Sigmoid colon (tissue), 7 donors: ENCODE results near the gene SYT5. TPM values are rescaled to one million over a fixed set of nuclear protein-coding genes. Genes with fewer than 3 reads are reported as not detected.

Experiments used
- DNase-seq: peaks from one replicate; pipeline ENCODE4 v3.0.0-alpha.2; 2019
- H3K27ac ChIP-seq, 4 donors: fragments of 200-600 bp; sonication (generic); one replicate each; pipeline ENCODE4 v1.5.1; 2016 to 2019; ENCODE audit warnings: mild to moderate bottlenecking in 1 of 4
- H3K27me3 ChIP-seq, 3 donors: fragments of 200-600 bp; sonication (generic); one replicate each; pipeline ENCODE4 v1.5.1; 2019; ENCODE audit warnings: mild to moderate bottlenecking in 1 of 3
- H3K36me3 ChIP-seq, 4 donors: fragments of 200-600 bp; sonication (generic); one replicate each; pipeline ENCODE4 v1.5.1; 2016 to 2019
- H3K4me1 ChIP-seq, 4 donors: fragments of 200-600 bp; sonication (generic); one replicate each; pipeline ENCODE4 v1.5.1; 2017 to 2019
- H3K4me3 ChIP-seq, 4 donors: fragments of 200-600 bp; sonication (generic); one replicate each; pipeline ENCODE4 v1.5.1; 2017 to 2019; ENCODE audit warnings: mild to moderate bottlenecking in 2 of 4, moderate library complexity in 1 of 4
- H3K9me3 ChIP-seq, 4 donors: fragments of 200-600 bp in 3 of 4; sonication (generic) in 3 of 4; one replicate each; pipeline versions ENCODE4 v1.5.1 to v1.6.1; 2013 to 2019
- EP300 ChIP-seq, 4 donors: sonication (generic); formaldehyde crosslinking; IDR thresholded peaks; one replicate each; pipeline ENCODE4 v1.6.1; 2017; ENCODE audit warnings: antibody characterized with exemption in 4 of 4
- POLR2A ChIP-seq, 2 donors: fragments of 450-650 bp; IDR thresholded peaks; one replicate each; pipeline ENCODE4 v1.6.1; 2016; ENCODE audit warnings: antibody characterized with exemption in 2 of 2, mild to moderate bottlenecking in 2 of 2, moderate library complexity in 2 of 2
- POLR2AphosphoS5 ChIP-seq, 4 donors: sonication (generic); formaldehyde crosslinking; IDR thresholded peaks; one replicate each; pipeline ENCODE4 v1.6.1; 2017; ENCODE audit warnings: antibody characterized with exemption in 4 of 4
- WGBS, 2 donors: extraction: QIAGEN DNeasy Blood & Tissue Kit; methylation state at CpG; one replicate each; pipeline ENCODE4 v1.1.7; 2013; 5-methylcytosine and 5-hydroxymethylcytosine counted together
- intact Hi-C: fragments of 100-400 bp; cut with DNase I; formaldehyde crosslinking; loops from one replicate; pipeline ENCODE4 v1.15.1; 2023
- polyA plus RNA-seq, 3 donors: library from polyadenylated mRNA; stranded (reverse); fragments of 200-250 nt; gene quantifications; one replicate each; pipeline ENCODE4 v1.2.3, GENCODE V29; 2013
- total RNA-seq, 4 donors: library from RNA; depleted of rRNA; stranded (reverse); fragments of >200 nt; gene quantifications; one replicate each; pipeline ENCODE4 v1.1.0, GENCODE V29; 2016
- TF ChIP-seq, protein P1 (sequence below), 4 experiments: fragments of 450-650 bp in 3 of 4; fragments of 200-600 bp in 1 of 4; IDR thresholded peaks; one replicate each; pipeline ENCODE4 v1.5.1; 2016 to 2019; ENCODE audit warnings: antibody characterized with exemption in 4 of 4, mild to moderate bottlenecking in 3 of 4, moderate library complexity in 2 of 4
- donor health status: healthy with polysubstance abuse.
- donor health status: Bipolar disorder and iron deficiency.
- donor health status: healthy.

SYT5 gene
- total and polyA plus RNA-seq, 7 donors = 0.69 to 9.6 (median 1.9) TPM

DNA sequence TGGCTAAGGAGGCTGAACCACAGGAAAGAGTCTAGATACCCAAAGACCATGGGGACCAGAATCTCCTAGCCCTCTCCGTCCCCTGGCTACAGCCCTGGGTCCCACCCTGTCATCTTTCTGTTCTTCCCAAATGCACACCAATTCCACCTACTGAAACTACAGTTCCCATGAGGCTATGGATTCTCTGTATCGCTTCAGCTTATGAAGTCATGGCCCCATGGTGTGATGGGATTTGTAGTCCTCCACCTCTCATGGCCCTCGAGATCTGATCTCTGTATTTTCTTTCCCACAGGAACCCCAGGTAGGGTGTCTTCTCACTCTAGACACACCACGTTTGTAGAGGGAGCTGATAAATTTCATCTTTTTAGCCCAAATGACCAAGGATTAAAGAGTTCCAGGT, 17.4 kb upstream of the SYT5 start:
- peaks cover 0 to 6% (median 0%) of the 10 kb centered on the region in 3 donors for H3K27me3 ChIP-seq
- no peaks in the 10 kb centered on the region for H3K9me3 ChIP-seq
- 73 to 84% methylated on average over 4 of the region's 4 CpGs for WGBS, 2 donors
- H3K4me1 ChIP-seq = no peaks in the 10 kb centered on the region
- H3K27ac ChIP-seq = no peak overlapping the region
- H3K4me3 ChIP-seq = no peak overlapping the region
- TF ChIP-seq POLR2AphosphoS5 (IDR thresholded peaks at IDR 0.05) (no peak), EP300 (IDR thresholded peaks at IDR 0.05) (no peak), POLR2A (IDR thresholded peaks at IDR 0.05) (no peak)
- TF ChIP-seq, protein P1, sequence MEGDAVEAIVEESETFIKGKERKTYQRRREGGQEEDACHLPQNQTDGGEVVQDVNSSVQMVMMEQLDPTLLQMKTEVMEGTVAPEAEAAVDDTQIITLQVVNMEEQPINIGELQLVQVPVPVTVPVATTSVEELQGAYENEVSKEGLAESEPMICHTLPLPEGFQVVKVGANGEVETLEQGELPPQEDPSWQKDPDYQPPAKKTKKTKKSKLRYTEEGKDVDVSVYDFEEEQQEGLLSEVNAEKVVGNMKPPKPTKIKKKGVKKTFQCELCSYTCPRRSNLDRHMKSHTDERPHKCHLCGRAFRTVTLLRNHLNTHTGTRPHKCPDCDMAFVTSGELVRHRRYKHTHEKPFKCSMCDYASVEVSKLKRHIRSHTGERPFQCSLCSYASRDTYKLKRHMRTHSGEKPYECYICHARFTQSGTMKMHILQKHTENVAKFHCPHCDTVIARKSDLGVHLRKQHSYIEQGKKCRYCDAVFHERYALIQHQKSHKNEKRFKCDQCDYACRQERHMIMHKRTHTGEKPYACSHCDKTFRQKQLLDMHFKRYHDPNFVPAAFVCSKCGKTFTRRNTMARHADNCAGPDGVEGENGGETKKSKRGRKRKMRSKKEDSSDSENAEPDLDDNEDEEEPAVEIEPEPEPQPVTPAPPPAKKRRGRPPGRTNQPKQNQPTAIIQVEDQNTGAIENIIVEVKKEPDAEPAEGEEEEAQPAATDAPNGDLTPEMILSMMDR (IDR thresholded peaks at IDR 0.05) = no peak
- DNase-seq = no peak
- H3K36me3 ChIP-seq = no peaks in the 10 kb centered on the region
- intact Hi-C loops = no loop called here

DNA sequence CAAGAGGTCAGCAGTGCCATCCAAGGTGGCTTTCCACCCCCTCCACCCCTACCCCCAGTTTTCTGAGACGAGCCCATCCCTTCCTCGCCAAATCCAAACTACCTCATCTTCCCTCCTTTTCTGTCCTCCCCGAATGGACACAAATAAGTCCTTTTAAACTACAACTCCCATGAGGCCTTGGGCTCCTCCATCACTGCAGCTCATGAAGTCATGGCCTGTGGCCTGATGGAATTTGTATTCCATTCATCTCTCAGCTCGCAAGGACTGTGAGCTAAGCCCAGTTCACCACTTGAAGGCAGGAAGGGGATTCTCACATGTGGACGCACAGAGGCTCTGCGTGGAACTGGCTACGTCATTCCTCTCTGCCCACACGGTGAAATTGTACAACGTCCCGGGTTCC, 16.7 kb upstream of the SYT5 start:
- intact Hi-C loops = no loop called here
- no peaks in the 10 kb centered on the region for H3K4me1 ChIP-seq
- TF ChIP-seq EP300 (IDR thresholded peaks at IDR 0.05) (no peak), POLR2A (IDR thresholded peaks at IDR 0.05) (no peak), POLR2AphosphoS5 (IDR thresholded peaks at IDR 0.05) (no peak)
- TF ChIP-seq, protein P1 (IDR thresholded peaks at IDR 0.05) = no peak

DNA sequence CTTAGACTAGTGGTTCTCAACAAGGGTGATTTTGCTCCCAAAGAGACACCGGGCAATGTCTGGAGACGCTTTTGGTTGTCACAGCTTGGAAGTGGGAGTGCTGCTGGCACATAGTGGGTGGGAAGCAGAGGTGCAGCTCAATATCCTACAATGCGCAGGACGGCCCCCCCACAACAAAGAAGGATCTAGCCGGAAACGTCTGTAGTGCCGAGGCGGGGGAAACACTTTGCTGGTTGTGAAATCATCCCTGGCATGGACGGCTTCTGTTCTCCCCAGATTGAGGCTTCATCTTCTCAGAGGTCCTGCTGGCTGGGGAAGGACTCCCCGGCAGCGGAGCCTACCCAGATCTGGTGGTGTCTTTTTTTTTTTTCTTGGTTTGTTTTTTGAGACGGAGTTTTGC, 13.4 kb upstream of the SYT5 start:
- Histone ChIP-seq H3K4me1 (no peaks in the 10 kb centered on the region), H3K27me3 (peaks cover 0 to 9% (median 0%) of the 10 kb centered on the region in 3 donors), H3K27ac (no peak overlapping the region), H3K36me3 (no peaks in the 10 kb centered on the region), H3K9me3 (no peaks in the 10 kb centered on the region), H3K4me3 (no peak overlapping the region)
- DNase-seq = no peak
- intact Hi-C loops = no loop called here
- no peak for TF ChIP-seq EP300 (IDR thresholded peaks at IDR 0.05)
- TF ChIP-seq POLR2A (IDR thresholded peaks at IDR 0.05) = no peak
- no peak for TF ChIP-seq POLR2AphosphoS5 (IDR thresholded peaks at IDR 0.05)
- TF ChIP-seq, protein P1 (IDR thresholded peaks at IDR 0.05) = no peak
- WGBS, 2 donors = 82 to 88% methylated on average over 12 of the region's 12 CpGs

More for the DNA sequence above, 16.7 kb upstream of the SYT5 start:
- WGBS, 2 donors = 91 to 94% methylated on average over 10 of the region's 10 CpGs
- no peak overlapping the region for H3K27ac ChIP-seq
- H3K9me3 ChIP-seq = no peaks in the 10 kb centered on the region
- DNase-seq = no peak
- no peaks in the 10 kb centered on the region for H3K36me3 ChIP-seq
- peaks cover 0 to 9% (median 0%) of the 10 kb centered on the region in 3 donors for H3K27me3 ChIP-seq
- no peak overlapping the region for H3K4me3 ChIP-seq

DNA sequence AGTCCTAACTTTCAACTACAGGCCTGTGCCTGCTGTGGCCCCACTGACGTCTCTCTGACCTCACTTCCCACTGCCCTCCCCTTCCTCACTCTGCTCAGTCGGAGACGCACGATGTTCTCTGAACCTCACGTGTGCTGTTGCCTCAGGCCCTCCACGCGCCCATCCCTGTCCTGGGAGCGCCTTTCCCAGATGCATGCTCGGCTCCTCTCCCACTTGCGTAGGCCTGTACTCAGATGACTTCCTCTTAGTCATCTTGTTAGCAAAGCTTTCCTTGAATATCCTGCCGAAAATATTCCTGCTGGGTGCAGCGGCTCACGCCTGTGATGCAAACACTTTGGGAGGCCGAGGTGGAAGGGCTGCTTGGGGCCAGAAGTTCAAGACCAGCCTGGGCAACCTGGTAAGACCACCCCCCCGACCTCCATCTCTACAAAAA, 9.3 kb upstream of the SYT5 start:
- Histone ChIP-seq H3K36me3 (no peaks in the 10 kb centered on the region), H3K9me3 (no peaks in the 10 kb centered on the region), H3K27me3 (peaks cover 0 to 25% (median 0%) of the 10 kb centered on the region in 3 donors), H3K4me3 (no peak overlapping the region), H3K4me1 (no peaks in the 10 kb centered on the region), H3K27ac (no peak overlapping the region)
- DNase-seq = peak; percentile 87
- 75 to 84% methylated on average over 15 of the region's 15 CpGs for WGBS, 2 donors
- TF ChIP-seq, protein P1 (IDR thresholded peaks at IDR 0.05) = no peak
- peak in 2 of 4 donors; percentile 6 to 30 for TF ChIP-seq POLR2AphosphoS5 (IDR thresholded peaks at IDR 0.05)
- intact Hi-C loops = no loop called here

DNA sequence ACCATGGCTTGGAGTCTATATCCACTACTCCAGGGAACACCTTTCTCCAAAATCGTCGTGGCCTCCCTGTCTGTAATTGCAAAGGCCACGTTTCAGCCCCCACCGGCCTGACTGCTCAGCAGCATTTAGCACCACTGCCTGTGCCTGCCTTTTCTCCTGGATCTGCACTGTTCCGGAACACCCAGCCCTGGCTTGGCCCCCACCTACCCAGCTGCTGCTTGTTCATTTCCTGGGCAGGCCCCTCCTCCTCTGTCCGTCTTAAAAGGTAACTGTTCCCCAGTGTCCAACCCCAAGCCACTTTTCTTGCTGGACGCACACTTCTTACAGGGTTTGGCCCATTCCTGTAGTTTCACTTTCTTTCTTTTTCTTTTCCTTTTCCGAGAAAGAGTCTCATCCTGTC, 8.5 kb upstream of the SYT5 start:
- Histone ChIP-seq H3K9me3 (no peaks in the 10 kb centered on the region), H3K4me3 (no peak overlapping the region), H3K4me1 (no peaks in the 10 kb centered on the region), H3K27me3 (peaks cover 0 to 26% (median 0%) of the 10 kb centered on the region in 3 donors), H3K36me3 (no peaks in the 10 kb centered on the region), H3K27ac (peak overlapping the region in 1 of 4 donors; percentile 34)
- TF ChIP-seq POLR2A (IDR thresholded peaks at IDR 0.05) (no peak), POLR2AphosphoS5 (IDR thresholded peaks at IDR 0.05) (no peak), EP300 (IDR thresholded peaks at IDR 0.05) (no peak)
- TF ChIP-seq, protein P1 (IDR thresholded peaks at IDR 0.05) = no peak
- no peak for DNase-seq
- WGBS, 2 donors = 59 to 64% methylated on average over 8 of the region's 8 CpGs
- intact Hi-C loops = no loop called here
